Measurements from ENCODE around the gene KRT6C.

GRCh38 chr12:52486166-52487105 is 12.8 kb upstream of the KRT6C start:
- TF ChIP-seq TARDBP (IDR thresholded peaks at IDR 0.05) = no peak
- no peak for TF ChIP-seq FOXM1 (IDR thresholded peaks at IDR 0.05; ENCODE audit: borderline replicate concordance)
- no peak for TF ChIP-seq ELF4 (IDR thresholded peaks at IDR 0.05)
- TF ChIP-seq NFRKB (IDR thresholded peaks at IDR 0.05) = no peak
- no peak for TF ChIP-seq SP1 (IDR thresholded peaks at IDR 0.05)
- no peak for TF ChIP-seq SUZ12 (IDR thresholded peaks at IDR 0.05)
- no peak for TF ChIP-seq ARNT (IDR thresholded peaks at IDR 0.05)
- no peak for TF ChIP-seq BHLHE40 (IDR thresholded peaks at IDR 0.05; ENCODE audit: borderline replicate concordance)
- no peak for TF ChIP-seq CTBP1 (IDR thresholded peaks at IDR 0.05; ENCODE audit: borderline replicate concordance)
- TF ChIP-seq FOXK2 (IDR thresholded peaks at IDR 0.05) = no peak
- no peak for TF ChIP-seq HDGF (IDR thresholded peaks at IDR 0.05; ENCODE audit: borderline replicate concordance)
- TF ChIP-seq FOXA1 (IDR thresholded peaks at IDR 0.05) = no peak
- no peak for TF ChIP-seq ZNF384 (IDR thresholded peaks at IDR 0.05)
- no peak for TF ChIP-seq LEF1 (IDR thresholded peaks at IDR 0.05; ENCODE audit: borderline replicate concordance)
